Medulla oblongata (tissue), 1 donor: ENCODE results near the gene PLCG1.
A peak's percentile ranks its signal among the peaks of the same experiment; 100 is the strongest.

Experiments used
- DNase-seq: peaks from one replicate; pipeline ENCODE4 v3.0.0-alpha.2; 2015; ENCODE audit errors: extremely low spot score

PLCG1 gene

GRCh38 chr20:41179961-41180360, 42.6 kb downstream of the PLCG1 start:
- no peak for DNase-seq

GRCh38 chr20:41180599-41181333, 43.4 kb downstream of the PLCG1 start:
- no peak for DNase-seq

- DNase-seq, result no peak
Measured at GRCh38 chr20:41181567-41181966, 44.2 kb downstream of the PLCG1 start.

- DNase-seq, result no peak
Measured at GRCh38 chr20:41182296-41183212, 45.2 kb downstream of the PLCG1 start.

GRCh38 chr20:41183391-41183790, 46.0 kb downstream of the PLCG1 start:
- no peak for DNase-seq

- DNase-seq, result no peak
Measured at GRCh38 chr20:41183831-41184230, 46.5 kb downstream of the PLCG1 start.

- DNase-seq, result peak; percentile 83
Measured at GRCh38 chr20:41185013-41185757, 47.8 kb downstream of the PLCG1 start.

GRCh38 chr20:41187668-41188067, 50.3 kb downstream of the PLCG1 start:
- no peak for DNase-seq

- no peak for DNase-seq
Measured at GRCh38 chr20:41191562-41192500, 54.5 kb downstream of the PLCG1 start.

GRCh38 chr20:41192575-41192974, 55.2 kb downstream of the PLCG1 start:
- DNase-seq, result no peak

- no peak for DNase-seq
Measured at GRCh38 chr20:41196653-41197225, 59.4 kb downstream of the PLCG1 start.

- DNase-seq, result no peak
Measured at GRCh38 chr20:41198443-41198842, 61.1 kb downstream of the PLCG1 start.

GRCh38 chr20:41200446-41201202, 63.3 kb downstream of the PLCG1 start:
- peak; percentile 27 for DNase-seq

- no peak for DNase-seq
Measured at GRCh38 chr20:41201760-41202159, 64.4 kb downstream of the PLCG1 start.

- DNase-seq, result no peak
Measured at GRCh38 chr20:41202426-41202825, 65.1 kb downstream of the PLCG1 start.

GRCh38 chr20:41203660-41204059, 66.3 kb downstream of the PLCG1 start:
- no peak for DNase-seq

GRCh38 chr20:41204304-41205265, 67.2 kb downstream of the PLCG1 start:
- DNase-seq, result peak; percentile 40

GRCh38 chr20:41205313-41205712, 68.0 kb downstream of the PLCG1 start:
- DNase-seq, result peak; percentile 92
